GM18517 (cell line): ENCODE results near the gene FGFBP2.

ENCODE experiments used
- ATAC-seq: cut with Tn5 transposase; IDR thresholded peaks from one replicate; pipeline ENCODE4 v1.9.1; 2021; ENCODE audit warnings: mild to moderate bottlenecking, moderate library complexity; ENCODE audit not compliant: unreplicated experiment

FGFBP2 gene

DNA sequence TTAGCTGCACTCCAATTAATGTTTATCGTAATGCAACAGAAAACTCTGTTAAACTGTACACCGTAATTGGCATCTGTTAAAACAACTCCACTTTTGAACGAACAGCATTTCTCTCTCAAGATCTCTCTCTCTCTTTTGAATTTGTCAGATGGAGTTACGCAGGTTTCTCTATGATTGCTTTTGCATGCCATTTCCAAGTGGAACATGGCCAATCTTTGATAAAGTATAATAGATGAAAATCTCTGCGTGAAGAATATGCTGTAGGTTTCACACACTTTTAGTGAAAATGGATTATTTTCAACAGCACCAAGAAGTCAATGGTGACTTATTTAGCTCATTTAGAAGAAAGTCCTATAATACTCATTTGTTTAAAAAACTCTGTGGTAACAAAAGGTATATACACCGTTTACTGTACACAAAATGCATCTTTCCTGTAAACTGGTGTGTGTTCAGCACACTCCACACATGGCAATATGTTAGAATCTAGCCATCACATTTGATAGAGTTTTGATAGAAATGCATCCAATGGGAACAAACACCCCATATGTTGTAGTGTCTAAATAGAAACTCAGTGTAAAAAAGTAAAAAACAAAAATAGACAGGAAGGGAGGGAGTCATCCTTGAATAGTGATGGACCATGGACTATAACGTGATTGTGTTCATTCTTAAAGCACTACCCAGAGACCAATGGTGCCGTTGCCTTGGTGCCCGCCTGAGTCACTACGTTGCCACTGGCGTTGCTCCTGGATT, 5.8 kb upstream of the FGFBP2 start:
- ATAC-seq, result no peak

DNA sequence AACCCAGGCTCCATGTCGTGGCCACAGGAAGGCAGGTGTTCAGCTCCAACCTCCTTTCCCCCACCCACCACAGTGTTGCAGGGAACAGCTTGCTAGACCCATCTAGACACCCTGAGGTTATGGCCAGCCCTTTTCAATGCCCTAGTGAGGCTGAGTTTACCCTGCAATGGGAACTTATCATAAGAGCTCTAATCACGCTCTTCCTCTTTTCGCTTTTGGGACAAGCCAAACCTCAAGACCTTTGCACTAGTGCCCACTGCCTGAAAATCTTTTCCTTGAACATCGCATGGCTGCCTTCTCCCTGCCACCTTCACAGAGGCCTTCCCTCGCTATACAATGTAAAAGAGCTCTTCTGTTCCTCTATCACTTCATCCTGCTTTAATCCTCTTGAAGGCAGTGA, 2.4 kb upstream of the FGFBP2 start:
- ATAC-seq, result no peak

DNA sequence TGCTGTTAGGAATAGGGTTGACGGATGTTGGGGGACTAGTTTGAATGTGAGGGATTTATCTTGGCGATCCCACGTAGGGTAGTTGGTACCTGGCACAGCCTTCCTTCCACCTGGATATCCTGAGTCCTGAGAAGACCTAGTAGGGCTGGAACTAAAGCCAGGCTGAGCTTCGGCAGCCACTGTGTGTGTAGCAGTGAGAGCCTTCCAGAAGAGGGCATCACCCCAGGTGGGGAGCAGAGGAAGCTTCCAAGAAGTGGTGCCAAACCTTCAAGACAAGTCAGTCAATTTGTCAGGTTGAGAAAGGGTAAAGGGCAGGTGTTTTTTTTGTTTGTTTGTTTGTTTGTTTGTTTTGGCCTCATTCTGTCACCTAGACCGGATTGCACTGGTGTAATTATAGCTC, 1.2 kb upstream of the FGFBP2 start:
- no peak for ATAC-seq

- no peak for ATAC-seq
These were observed 601 bp upstream of the FGFBP2 start for GRCh38 chr4:15963576-15963975.

DNA sequence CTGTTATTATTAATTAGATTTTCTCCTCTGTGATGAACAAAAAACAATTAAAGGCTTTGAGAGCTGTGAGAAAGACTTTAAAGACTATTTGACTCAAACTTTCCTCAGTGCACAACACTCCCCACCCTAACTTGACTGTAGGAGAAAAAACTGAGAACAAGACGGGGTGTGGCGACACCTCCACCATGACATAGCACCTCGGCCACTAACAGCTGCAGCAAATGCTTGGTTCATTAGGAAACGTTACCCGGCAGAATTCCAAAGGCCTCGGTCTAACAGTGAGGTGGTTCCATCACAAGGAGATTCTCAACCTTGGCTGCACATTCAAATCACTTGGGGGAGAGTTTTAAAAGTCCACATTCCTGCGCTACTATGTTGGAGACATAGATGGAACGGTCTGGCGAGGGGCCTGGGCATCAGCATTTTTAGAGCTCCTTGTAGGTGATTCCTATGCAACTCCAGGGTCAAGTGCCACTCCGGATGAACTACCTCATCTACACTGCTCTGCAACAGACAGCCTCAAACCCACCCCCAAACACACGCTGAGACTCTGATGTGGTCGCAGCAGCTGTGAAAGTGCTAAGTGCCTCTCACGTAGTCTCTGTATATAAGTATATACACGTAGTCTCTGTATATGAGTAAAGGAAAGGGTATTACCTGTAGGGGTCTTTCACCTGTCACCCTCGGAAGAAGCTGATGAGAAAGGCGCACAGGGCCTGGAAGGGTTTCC, 1.0 kb downstream of the FGFBP2 start:
- no peak for ATAC-seq

GRCh38 chr4:15958562-15958961, 4.4 kb downstream of the FGFBP2 start:
- no peak for ATAC-seq

- peak; percentile 97 for ATAC-seq
These were observed 6.7 kb downstream of the FGFBP2 start for GRCh38 chr4:15956179-15956850.

GRCh38 chr4:15955670-15956069, 7.3 kb downstream of the FGFBP2 start:
- ATAC-seq, result no peak

DNA sequence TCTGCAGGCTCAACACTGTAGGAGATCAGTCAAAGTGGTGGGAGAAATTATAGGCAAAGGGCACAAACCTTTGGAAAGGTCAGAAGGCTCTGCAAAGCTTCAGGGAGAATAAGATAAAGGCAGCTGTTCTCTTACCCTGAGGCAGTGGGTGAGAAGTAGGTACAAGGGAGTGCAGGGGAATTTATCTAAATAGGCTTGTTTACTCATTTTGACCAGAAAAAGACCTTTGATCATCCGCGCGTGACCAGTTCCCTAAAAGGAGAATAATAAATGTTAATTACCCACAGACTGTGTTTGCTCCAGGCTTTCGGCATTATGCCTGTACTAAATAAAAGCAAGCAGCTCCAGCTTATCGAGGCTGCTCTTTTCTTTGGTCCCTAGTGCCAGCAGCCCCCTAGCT, 9.3 kb downstream of the FGFBP2 start:
- ATAC-seq, result no peak

DNA sequence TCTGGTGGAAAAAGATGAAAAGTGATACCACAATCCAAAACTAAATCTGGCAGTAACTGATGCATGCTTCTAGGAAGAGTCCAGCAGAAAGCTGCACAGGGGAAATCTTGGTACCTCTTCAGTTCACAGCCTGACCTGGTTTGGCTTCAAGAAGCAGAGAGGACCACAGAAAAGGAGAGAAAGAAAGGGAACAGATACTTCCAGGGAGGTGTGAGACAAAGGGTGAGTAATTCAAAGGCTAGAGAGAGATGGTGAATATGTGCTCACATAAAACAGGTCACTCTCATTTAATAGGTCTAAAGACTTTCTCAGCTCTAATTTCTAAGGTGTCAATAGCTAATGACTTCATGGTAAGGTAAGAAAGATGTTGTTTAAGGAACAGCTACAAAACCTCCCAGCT, 11.2 kb downstream of the FGFBP2 start:
- ATAC-seq, result no peak

DNA sequence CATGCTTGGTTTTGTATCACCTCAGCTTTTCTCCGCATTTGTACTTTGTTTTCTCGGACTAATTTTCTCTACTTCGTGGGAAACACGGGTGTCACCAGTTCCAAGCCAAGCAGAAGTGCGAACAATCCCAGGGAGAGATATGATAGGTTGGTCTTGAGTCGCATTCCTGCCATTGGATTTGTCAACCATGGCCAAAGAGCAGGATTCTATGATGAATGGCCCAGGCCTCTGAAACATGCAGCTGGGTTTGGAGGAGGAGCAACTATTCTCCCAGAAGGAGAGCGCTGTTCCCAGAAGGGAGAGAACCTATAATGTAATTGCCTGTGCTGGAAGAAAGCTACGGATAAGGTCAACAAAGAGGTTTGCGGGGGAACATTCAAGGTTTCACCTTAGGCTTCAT, 14.1 kb downstream of the FGFBP2 start:
- ATAC-seq, result no peak

DNA sequence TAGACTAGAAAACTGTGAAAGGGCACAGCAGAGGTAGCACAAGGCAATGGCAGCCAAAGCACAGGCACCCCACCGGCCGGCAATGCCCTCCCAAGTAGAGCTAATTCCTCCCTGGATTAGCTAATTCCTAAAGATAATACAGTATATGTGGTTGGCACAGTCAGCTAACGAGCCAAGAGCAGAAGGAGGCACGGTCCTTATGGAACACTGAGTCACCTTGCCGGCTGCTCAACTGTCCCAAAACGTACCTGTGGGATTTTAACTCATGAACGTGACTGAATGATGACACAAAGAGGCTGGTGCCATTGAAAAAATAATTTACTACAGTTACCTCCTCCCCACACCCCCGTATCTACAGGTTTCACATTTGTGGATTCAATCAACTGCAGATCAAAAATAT, 15.3 kb downstream of the FGFBP2 start:
- no peak for ATAC-seq

GRCh38 chr4:15945516-15945915, 17.5 kb downstream of the FGFBP2 start:
- no peak for ATAC-seq

GRCh38 chr4:15944895-15945294, 18.1 kb downstream of the FGFBP2 start:
- no peak for ATAC-seq

DNA sequence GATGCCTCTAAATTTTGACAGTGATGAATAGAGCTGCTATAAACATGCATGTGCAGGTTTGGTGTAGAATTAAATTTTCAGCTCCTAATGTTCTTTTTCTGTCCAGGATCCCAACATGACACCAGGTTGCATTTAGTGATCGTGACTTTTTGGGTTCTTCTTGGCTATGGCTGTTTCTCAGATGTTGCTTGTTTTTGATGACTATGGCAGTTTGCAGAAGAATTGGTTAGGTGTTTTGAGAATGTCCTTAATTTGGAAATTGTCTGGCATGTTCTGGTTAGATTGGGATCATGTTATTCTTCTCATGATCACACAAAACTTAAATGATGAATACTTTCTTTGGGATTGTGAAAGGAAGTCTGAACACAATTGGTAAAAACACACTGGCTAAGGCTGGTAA, 20.7 kb downstream of the FGFBP2 start:
- no peak for ATAC-seq

- ATAC-seq, result no peak
These were observed 24.3 kb downstream of the FGFBP2 start, which contains the start of gene FGFBP1 for GRCh38 chr4:15938640-15939039. TSS of gene FGFBP1 (minus strand) at chr4:15938740. CDS start at chr4:15936632, 2,108 bp downstream.

DNA sequence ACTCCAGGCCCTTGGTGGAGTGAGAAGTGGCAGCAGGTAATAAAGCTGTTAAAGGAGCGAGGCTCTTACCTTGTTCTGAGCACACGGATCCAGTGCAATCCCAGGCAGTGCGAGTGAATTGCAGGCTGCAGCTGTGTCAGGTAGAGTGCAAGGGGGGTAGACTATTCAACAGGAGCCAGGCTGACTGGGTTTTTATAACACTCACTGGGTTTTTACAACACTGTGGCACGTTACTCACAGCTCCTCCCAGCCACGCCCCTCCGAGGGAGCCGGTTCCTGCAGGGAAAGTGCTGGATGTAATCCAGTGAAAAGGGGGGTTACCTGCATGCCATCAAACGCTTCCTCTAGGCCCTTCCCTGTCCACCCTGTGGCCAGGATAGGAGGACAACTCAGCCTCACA, 24.8 kb downstream of the FGFBP2 start:
- no peak for ATAC-seq

DNA sequence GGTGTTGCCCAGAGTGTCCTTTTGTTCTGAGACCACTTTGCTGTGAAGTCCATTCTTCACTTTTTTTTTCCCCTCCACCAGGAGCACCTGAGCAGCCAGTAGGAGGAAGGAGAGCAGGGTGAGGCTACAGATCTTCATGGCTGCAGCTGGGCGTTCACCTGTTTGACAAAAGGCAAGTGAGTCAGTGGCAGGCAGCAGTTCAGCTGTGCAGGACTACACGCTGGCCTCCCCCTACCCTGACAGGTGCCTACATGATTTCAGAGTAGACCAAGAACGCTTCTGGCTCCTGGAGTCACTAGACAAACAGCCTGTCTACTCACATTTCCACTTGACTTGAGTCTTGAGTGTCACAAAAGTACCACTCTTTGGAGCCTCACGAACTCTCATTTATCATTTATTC, 26.5 kb downstream of the FGFBP2 start:
- no peak for ATAC-seq

DNA sequence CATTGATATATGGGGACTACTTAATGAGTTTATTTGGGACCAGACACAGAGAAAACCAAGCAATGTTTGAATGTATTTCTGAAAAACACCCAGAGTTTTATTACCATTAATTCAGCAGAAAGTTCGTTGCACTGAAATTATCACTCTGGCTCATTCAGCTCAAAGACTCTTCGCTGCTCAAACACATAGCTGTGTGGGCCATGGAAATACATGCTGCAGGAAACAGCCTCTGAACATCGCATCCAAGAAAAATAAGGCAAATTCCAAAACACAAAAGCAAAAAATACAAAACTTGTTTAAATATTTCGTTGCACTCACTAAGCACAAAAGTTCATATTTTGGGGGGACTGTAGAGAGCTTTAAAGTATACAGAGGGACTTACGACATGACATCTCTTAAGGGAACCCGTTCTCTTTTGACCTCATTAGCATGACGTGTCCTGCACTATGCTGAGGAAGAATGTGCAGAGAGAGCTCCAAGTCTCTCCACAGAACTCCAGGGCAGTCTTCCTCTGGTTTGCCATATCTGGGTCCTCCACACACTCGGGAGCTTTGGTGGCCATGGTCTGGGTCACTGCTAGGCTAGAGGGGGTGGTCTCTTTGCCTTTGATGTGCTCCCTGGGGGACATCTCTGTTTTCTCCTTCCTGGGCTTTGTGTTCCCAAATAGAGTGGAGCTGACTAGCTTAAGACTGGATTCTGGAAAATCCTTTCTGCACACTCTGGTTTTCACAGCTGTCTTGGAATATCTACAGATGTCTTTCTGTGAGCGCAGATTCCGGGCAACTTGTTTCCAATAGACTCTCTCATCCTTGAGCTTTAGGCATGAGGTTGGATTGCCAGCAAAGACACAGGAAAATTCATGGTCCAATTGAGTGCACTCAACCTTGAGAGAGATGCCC, 27.2 kb downstream of the FGFBP2 start:
- no peak for ATAC-seq

GRCh38 chr4:15934259-15934658, 28.7 kb downstream of the FGFBP2 start:
- ATAC-seq, result no peak
